Activated CD4-positive, alpha-beta T cell treated with anti-CD3 and anti-CD28 coated beads for 36 hours (primary cell): ENCODE data around the gene WDPCP. TPM values are rescaled to one million over a fixed set of nuclear protein-coding genes. Genes with fewer than 3 reads are reported as not detected.

Experiments
- ATAC-seq: fragments of 200-7000 bp; cut with Tn5 transposase; one replicate; pipeline ENCODE4 v1.10.0; 2021; ENCODE audit warnings: mild to moderate bottlenecking, moderate library complexity
- CTCF ChIA-PET: fragments of 350-600 bp; sonication (Branson Sonifier 250); formaldehyde crosslinking; loops from one replicate; lab custom pipeline; 2021; ENCODE audit warnings: antibody characterized with exemption; lab: Charles Lee
- POLR2A ChIA-PET: fragments of 350-600 bp; sonication (Branson Sonifier 250); formaldehyde crosslinking; loops from one replicate; lab custom pipeline; 2021; ENCODE audit warnings: antibody characterized with exemption, inconsistent platforms; lab: Charles Lee
- DNase-seq: peaks from one replicate; pipeline ENCODE4 v3.0.0-alpha.2; 2020
- H3K27ac Mint-ChIP-seq: one replicate; pipeline ENCODE4 v1.8.0; 2021; ENCODE audit warnings: mixed read lengths
- H3K27me3 Mint-ChIP-seq: one replicate; pipeline ENCODE4 v1.8.0; 2021; ENCODE audit warnings: mixed read lengths
- H3K36me3 Mint-ChIP-seq: one replicate; pipeline ENCODE4 v1.8.0; 2021; ENCODE audit warnings: low read depth, mixed read lengths
- H3K4me1 Mint-ChIP-seq: one replicate; pipeline ENCODE4 v1.8.0; 2021; ENCODE audit warnings: mixed read lengths
- H3K4me3 Mint-ChIP-seq: one replicate; pipeline ENCODE4 v1.8.0; 2021; ENCODE audit warnings: mild to moderate bottlenecking, moderate library complexity, mixed read lengths
- H3K9me3 Mint-ChIP-seq: one replicate; pipeline ENCODE4 v1.8.0; 2021; ENCODE audit warnings: low read depth, mixed read lengths
- intact Hi-C, 2 experiments: fragments of 100-400 bp; cut with DNase I in 1 of 2; cut with micrococcal nuclease in 1 of 2; formaldehyde crosslinking; loops; one replicate each; pipeline versions ENCODE4 v1.14.2 to v1.15.1; 2022 to 2024; cut with DNase I, micrococcal nuclease
- total RNA-seq, 2 experiments: library from RNA; stranded (reverse); gene quantifications; one replicate each; pipeline ENCODE4 v1.2.3, GENCODE V29; 2021

WDPCP gene
- total RNA-seq, 2 experiments from 2014 or later: 6.5 to 8.2 TPM

GRCh38 chr2:63444565-63445288, 143.6 kb downstream of the WDPCP start:
- Mint-ChIP-seq H3K36me3 (peaks cover 4% of the 10 kb centered on the region), H3K9me3 (no peaks in the 10 kb centered on the region), H3K27me3 (no peaks in the 10 kb centered on the region), H3K4me1 (peaks cover 10% of the 10 kb centered on the region), H3K27ac (no peak overlapping the region), H3K4me3 (no peak overlapping the region)
- ATAC-seq (peak; percentile 30), DNase-seq (no peak)
- CTCF ChIA-PET: interaction anchor here (0.6 to 1.2 kb wide), 2 partner anchors 19 to 656 kb away, joined by 3 read pairs; no protein-coding TSS in a partner anchor
- POLR2A ChIA-PET: no interaction called here
- intact Hi-C loops: no loop called here

GRCh38 chr2:63440612-63441011, 147.7 kb downstream of the WDPCP start:
- ATAC-seq: peak; percentile 30
- H3K36me3 Mint-ChIP-seq: no peaks in the 10 kb centered on the region
- POLR2A ChIA-PET: no interaction called here
- no peak overlapping the region for H3K4me3 Mint-ChIP-seq
- intact Hi-C loops: no loop called here
- no peaks in the 10 kb centered on the region for H3K27me3 Mint-ChIP-seq
- no peak overlapping the region for H3K27ac Mint-ChIP-seq
- peaks cover 10% of the 10 kb centered on the region for H3K4me1 Mint-ChIP-seq
- no peaks in the 10 kb centered on the region for H3K9me3 Mint-ChIP-seq
- CTCF ChIA-PET: interaction anchor here (1.3 kb wide), 2 partner anchors 8 to 16 kb away, joined by 3 to 4 read pairs; no protein-coding TSS in a partner anchor
- peak; percentile 13 for DNase-seq

- Mint-ChIP-seq H3K4me3 (no peak overlapping the region), H3K9me3 (no peaks in the 10 kb centered on the region), H3K4me1 (peaks cover 5% of the 10 kb centered on the region), H3K27ac (no peak overlapping the region), H3K36me3 (no peaks in the 10 kb centered on the region), H3K27me3 (no peaks in the 10 kb centered on the region)
- ChIA-PET POLR2A (no interaction called here), CTCF (interaction anchor here (1.8 kb wide), 1 partner anchor 14 kb away, joined by 12 read pairs; no protein-coding TSS in a partner anchor)
- ATAC-seq (no peak), DNase-seq (no peak)
- intact Hi-C loops: loop anchor here in 1 of 2 experiments (10.0 kb wide), 1 partner anchor 383 kb away; the partner anchor contains the start of gene OTX1
Observed at GRCh38 chr2:63438181-63438580, 150.1 kb downstream of the WDPCP start.

- no peaks in the 10 kb centered on the region for H3K9me3 Mint-ChIP-seq
- H3K27ac Mint-ChIP-seq: no peak overlapping the region
- CTCF ChIA-PET: interaction anchor here (1.8 kb wide), 1 partner anchor 12 kb away, joined by 12 read pairs; no protein-coding TSS in a partner anchor
- H3K27me3 Mint-ChIP-seq: no peaks in the 10 kb centered on the region
- POLR2A ChIA-PET: no interaction called here
- DNase-seq: no peak
- H3K4me3 Mint-ChIP-seq: no peak overlapping the region
- peaks cover 5% of the 10 kb centered on the region for H3K4me1 Mint-ChIP-seq
- ATAC-seq: no peak
- intact Hi-C loops: loop anchor here in 1 of 2 experiments (10.0 kb wide), 1 partner anchor 382 kb away; the partner anchor contains the start of gene OTX1
- H3K36me3 Mint-ChIP-seq: peaks cover 3% of the 10 kb centered on the region
Observed at GRCh38 chr2:63436488-63436887, 151.8 kb downstream of the WDPCP start.

GRCh38 chr2:63435070-63435469, 153.2 kb downstream of the WDPCP start:
- DNase-seq: no peak
- intact Hi-C loops: loop anchor here in 1 of 2 experiments (10.0 kb wide), 1 partner anchor 380 kb away; the partner anchor contains the start of gene OTX1
- Mint-ChIP-seq H3K4me1 (no peaks in the 10 kb centered on the region), H3K4me3 (no peak overlapping the region), H3K9me3 (no peaks in the 10 kb centered on the region), H3K27ac (no peak overlapping the region), H3K27me3 (no peaks in the 10 kb centered on the region), H3K36me3 (peaks cover 3% of the 10 kb centered on the region)
- POLR2A ChIA-PET: no interaction called here
- CTCF ChIA-PET: interaction anchor here (0.7 to 1.2 kb wide), 2 partner anchors 10 to 16 kb away, joined by 3 to 5 read pairs; no protein-coding TSS in a partner anchor
- ATAC-seq: no peak

- no peak for DNase-seq
- intact Hi-C loops: loop anchor here in 1 of 2 experiments (10.0 kb wide), 1 partner anchor 380 kb away; the partner anchor contains the start of gene OTX1
- ChIA-PET CTCF (interaction anchor here (0.6 to 1.2 kb wide), 2 partner anchors 9 to 195 kb away, joined by 3 to 5 read pairs; no protein-coding TSS in a partner anchor), POLR2A (interaction anchor here (0.6 kb wide), 1 partner anchor 221 kb away, joined by 4 read pairs; no protein-coding TSS in a partner anchor)
- no peaks in the 10 kb centered on the region for H3K27me3 Mint-ChIP-seq
- H3K36me3 Mint-ChIP-seq: peaks cover 3% of the 10 kb centered on the region
- ATAC-seq: no peak
- no peak overlapping the region for H3K27ac Mint-ChIP-seq
- H3K9me3 Mint-ChIP-seq: no peaks in the 10 kb centered on the region
- no peaks in the 10 kb centered on the region for H3K4me1 Mint-ChIP-seq
- no peak overlapping the region for H3K4me3 Mint-ChIP-seq
Observed at GRCh38 chr2:63434024-63435001, 154.0 kb downstream of the WDPCP start.

DNA sequence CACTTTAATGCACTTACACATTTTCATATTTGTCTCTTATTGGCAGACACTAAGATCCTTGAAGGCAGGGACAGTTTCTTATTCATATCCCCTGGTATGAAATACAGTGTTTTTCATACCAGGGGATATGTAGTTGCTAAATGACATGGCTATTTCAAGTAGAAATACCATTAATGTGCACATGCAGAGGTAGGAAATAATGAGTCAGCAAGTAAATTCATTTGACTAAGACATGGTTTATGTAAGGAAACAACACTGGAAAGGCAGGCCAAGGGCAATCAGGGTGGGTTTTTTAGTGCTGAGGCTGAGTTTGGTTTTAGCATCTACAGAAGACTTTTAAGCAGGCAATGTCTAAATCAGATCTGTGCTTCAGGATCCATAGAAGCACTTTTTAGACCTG, 155.9 kb downstream of the WDPCP start:
- ChIA-PET POLR2A (no interaction called here), CTCF (interaction anchor here (1.0 to 2.4 kb wide), 3 partner anchors 9 to 36 kb away, joined by 3 to 7 read pairs (median 3); no protein-coding TSS in a partner anchor)
- no peak overlapping the region for H3K27ac Mint-ChIP-seq
- H3K9me3 Mint-ChIP-seq: peaks cover 8% of the 10 kb centered on the region
- peaks cover 16% of the 10 kb centered on the region for H3K36me3 Mint-ChIP-seq
- DNase-seq (no peak), ATAC-seq (no peak)
- no peaks in the 10 kb centered on the region for H3K27me3 Mint-ChIP-seq
- H3K4me1 Mint-ChIP-seq: no peaks in the 10 kb centered on the region
- intact Hi-C loops: loop anchor here in 1 of 2 experiments (10.0 kb wide), 1 partner anchor 378 kb away; the partner anchor contains the start of gene OTX1
- H3K4me3 Mint-ChIP-seq: no peak overlapping the region

DNA sequence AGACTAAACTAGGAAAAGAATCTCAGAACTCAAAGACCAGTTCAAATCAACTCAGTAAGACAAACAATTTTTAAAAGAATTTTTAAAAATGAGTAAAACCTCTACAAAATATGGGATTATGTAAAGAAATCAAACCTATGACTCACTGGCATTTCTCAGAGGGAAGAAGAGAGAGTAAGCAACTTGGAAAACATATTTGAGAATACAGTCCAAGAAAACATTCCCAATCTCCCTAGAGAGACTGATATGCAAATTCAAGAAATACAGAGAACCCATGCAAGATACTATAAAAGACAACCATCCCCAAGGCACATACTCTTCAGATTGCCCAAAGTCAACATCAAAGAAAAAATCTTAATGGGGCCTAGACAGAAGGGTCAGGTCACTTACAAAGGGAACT, 162.7 kb downstream of the WDPCP start:
- intact Hi-C loops: loop anchor here in 1 of 2 experiments (10.0 kb wide), 1 partner anchor 641 kb away; no protein-coding TSS in a partner anchor
- H3K27ac Mint-ChIP-seq: no peak overlapping the region
- H3K4me1 Mint-ChIP-seq: peaks cover 3% of the 10 kb centered on the region
- DNase-seq (no peak), ATAC-seq (no peak)
- no peak overlapping the region for H3K4me3 Mint-ChIP-seq
- H3K27me3 Mint-ChIP-seq: no peaks in the 10 kb centered on the region
- H3K36me3 Mint-ChIP-seq: peaks cover 14% of the 10 kb centered on the region
- CTCF ChIA-PET: interaction anchor here (0.6 to 2.7 kb wide), 8 partner anchors 10 to 1028 kb away, joined by 3 to 12 read pairs (median 4); no protein-coding TSS in a partner anchor
- POLR2A ChIA-PET: no interaction called here
- peaks cover 8% of the 10 kb centered on the region for H3K9me3 Mint-ChIP-seq

GRCh38 chr2:63425079-63425416, 163.2 kb downstream of the WDPCP start:
- H3K9me3 Mint-ChIP-seq: peaks cover 8% of the 10 kb centered on the region
- ATAC-seq (no peak), DNase-seq (no peak)
- POLR2A ChIA-PET: no interaction called here
- H3K36me3 Mint-ChIP-seq: peaks cover 14% of the 10 kb centered on the region
- no peak overlapping the region for H3K27ac Mint-ChIP-seq
- intact Hi-C loops: loop anchor here in 1 of 2 experiments (10.0 kb wide), 1 partner anchor 640 kb away; no protein-coding TSS in a partner anchor
- no peaks in the 10 kb centered on the region for H3K27me3 Mint-ChIP-seq
- H3K4me3 Mint-ChIP-seq: no peak overlapping the region
- CTCF ChIA-PET: interaction anchor here (0.7 to 2.7 kb wide), 12 partner anchors 10 to 1027 kb away, joined by 3 to 13 read pairs (median 4); no protein-coding TSS in a partner anchor
- peaks cover 3% of the 10 kb centered on the region for H3K4me1 Mint-ChIP-seq

DNA sequence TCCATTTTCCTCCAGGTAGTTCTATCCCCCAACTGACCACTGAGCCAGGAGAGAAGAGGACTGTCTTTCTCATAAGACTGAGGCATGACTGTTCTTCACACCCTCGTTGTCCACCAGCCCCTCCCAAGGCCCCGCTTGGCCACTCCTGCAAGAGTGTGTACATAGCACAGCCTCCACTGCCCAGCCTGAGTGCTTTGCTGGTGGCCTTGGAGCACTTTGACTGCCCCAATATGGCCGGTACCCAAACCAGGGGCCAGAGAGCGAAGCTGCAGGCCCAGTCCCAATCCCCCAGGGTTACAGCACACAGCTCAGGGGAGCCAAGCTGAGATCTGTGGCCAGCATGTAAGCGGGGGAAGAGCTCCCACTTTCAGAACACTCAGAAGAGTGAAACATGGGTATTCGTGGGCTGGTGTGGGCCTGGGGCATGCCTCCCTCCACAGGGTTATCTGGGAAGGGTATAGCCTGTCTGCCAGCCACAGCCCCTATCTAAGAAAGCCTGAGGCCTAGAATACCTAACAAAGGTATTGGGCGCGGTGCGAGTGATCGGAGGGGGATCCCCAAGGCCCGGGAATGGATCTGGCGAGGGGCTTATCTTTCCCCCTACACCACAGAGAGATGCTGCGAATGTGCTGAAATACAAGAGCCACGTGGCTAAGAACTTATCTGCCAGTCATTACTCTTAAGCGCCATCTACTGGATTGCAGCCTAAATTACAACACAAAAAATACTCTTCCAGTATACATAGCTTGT, 163.8 kb downstream of the WDPCP start:
- intact Hi-C loops: loop anchor here (1.0 to 10.0 kb wide), 3 partner anchors 372 to 640 kb away; partner anchors contain the start of gene OTX1 (in 1 of the 2)
- H3K27me3 Mint-ChIP-seq: no peaks in the 10 kb centered on the region
- ChIA-PET POLR2A (no interaction called here), CTCF (interaction anchor here (0.7 to 2.7 kb wide), 11 partner anchors 8 to 968 kb away, joined by 3 to 13 read pairs (median 4); no protein-coding TSS in a partner anchor)
- peaks cover 3% of the 10 kb centered on the region for H3K4me1 Mint-ChIP-seq
- H3K27ac Mint-ChIP-seq: no peak overlapping the region
- peak; percentile 76 for ATAC-seq
- H3K4me3 Mint-ChIP-seq: no peak overlapping the region
- H3K9me3 Mint-ChIP-seq: peaks cover 8% of the 10 kb centered on the region
- DNase-seq: peak; percentile 16
- peaks cover 14% of the 10 kb centered on the region for H3K36me3 Mint-ChIP-seq
